ENCODE data around the gene KIF18B. TPM values are rescaled to one million over a fixed set of nuclear protein-coding genes. Genes with fewer than 3 reads are reported as not detected.

KIF18B gene
- total and polyA plus RNA-seq, 2 of the 13 experiments (the other 11 are each of a cell fraction or from before 2014, with no cell fraction given) = 15.2 to 15.3 TPM

- TF ChIP-seq ZBED4 (CRISPR knock-in tag; IDR thresholded peaks at IDR 0.05; ENCODE audit: borderline replicate concordance) (no peak), SMAD3 (CRISPR knock-in tag; IDR thresholded peaks at IDR 0.05) (0 out of 2 replicates have a peak, but pooled peaks have one; percentile 31), NR2F2 (IDR thresholded peaks at IDR 0.05; ENCODE audit: borderline replicate concordance, low read depth) (0 out of 2 replicates have a peak, but pooled peaks have one; percentile 27), RXRA (CRISPR knock-in tag; IDR thresholded peaks at IDR 0.05) (peak; percentile 71; the same call in 1 of the 2 replicates), TCF7L2 (IDR thresholded peaks at IDR 0.05; ENCODE audit: low read depth, low read length) (no peak), GABPB1 (CRISPR knock-in tag; IDR thresholded peaks at IDR 0.05) (peak; percentile 21; the same call in 1 of the 2 replicates), TEAD3 (CRISPR knock-in tag; optimal IDR thresholded peaks at IDR 0.05; ENCODE audit: borderline replicate concordance) (peak; percentile 91), ZNF547 (CRISPR knock-in tag; IDR thresholded peaks at IDR 0.05) (no peak), SOX5 (CRISPR knock-in tag; IDR thresholded peaks at IDR 0.05; ENCODE audit: borderline replicate concordance) (peak; percentile 23; the same call in 1 of the 2 replicates), ATM (IDR thresholded peaks at IDR 0.05; ENCODE audit: borderline replicate concordance) (no peak), ZNF777 (CRISPR knock-in tag; IDR thresholded peaks at IDR 0.05) (0 out of 2 replicates have a peak, but pooled peaks have one; percentile 23), ARID3A (IDR thresholded peaks at IDR 0.05; ENCODE audit: low read depth, low read length) (no peak), CEBPB (IDR thresholded peaks at IDR 0.05; ENCODE audit: borderline replicate concordance, low read depth, low read length) (peak; percentile 93), XRCC5 (optimal IDR thresholded peaks at IDR 0.05; ENCODE audit: low read length) (peak; percentile 34)
- TF ChIP-seq, protein P1, sequence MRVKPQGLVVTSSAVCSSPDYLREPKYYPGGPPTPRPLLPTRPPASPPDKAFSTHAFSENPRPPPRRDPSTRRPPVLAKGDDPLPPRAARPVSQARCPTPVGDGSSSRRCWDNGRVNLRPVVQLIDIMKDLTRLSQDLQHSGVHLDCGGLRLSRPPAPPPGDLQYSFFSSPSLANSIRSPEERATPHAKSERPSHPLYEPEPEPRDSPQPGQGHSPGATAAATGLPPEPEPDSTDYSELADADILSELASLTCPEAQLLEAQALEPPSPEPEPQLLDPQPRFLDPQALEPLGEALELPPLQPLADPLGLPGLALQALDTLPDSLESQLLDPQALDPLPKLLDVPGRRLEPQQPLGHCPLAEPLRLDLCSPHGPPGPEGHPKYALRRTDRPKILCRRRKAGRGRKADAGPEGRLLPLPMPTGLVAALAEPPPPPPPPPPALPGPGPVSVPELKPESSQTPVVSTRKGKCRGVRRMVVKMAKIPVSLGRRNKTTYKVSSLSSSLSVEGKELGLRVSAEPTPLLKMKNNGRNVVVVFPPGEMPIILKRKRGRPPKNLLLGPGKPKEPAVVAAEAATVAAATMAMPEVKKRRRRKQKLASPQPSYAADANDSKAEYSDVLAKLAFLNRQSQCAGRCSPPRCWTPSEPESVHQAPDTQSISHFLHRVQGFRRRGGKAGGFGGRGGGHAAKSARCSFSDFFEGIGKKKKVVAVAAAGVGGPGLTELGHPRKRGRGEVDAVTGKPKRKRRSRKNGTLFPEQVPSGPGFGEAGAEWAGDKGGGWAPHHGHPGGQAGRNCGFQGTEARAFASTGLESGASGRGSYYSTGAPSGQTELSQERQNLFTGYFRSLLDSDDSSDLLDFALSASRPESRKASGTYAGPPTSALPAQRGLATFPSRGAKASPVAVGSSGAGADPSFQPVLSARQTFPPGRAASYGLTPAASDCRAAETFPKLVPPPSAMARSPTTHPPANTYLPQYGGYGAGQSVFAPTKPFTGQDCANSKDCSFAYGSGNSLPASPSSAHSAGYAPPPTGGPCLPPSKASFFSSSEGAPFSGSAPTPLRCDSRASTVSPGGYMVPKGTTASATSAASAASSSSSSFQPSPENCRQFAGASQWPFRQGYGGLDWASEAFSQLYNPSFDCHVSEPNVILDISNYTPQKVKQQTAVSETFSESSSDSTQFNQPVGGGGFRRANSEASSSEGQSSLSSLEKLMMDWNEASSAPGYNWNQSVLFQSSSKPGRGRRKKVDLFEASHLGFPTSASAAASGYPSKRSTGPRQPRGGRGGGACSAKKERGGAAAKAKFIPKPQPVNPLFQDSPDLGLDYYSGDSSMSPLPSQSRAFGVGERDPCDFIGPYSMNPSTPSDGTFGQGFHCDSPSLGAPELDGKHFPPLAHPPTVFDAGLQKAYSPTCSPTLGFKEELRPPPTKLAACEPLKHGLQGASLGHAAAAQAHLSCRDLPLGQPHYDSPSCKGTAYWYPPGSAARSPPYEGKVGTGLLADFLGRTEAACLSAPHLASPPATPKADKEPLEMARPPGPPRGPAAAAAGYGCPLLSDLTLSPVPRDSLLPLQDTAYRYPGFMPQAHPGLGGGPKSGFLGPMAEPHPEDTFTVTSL (CRISPR knock-in tag; IDR thresholded peaks at IDR 0.05; ENCODE audit: borderline replicate concordance) = peak; percentile 43; the same call in 1 of the 2 replicates
- TF ChIP-seq, protein P2, sequence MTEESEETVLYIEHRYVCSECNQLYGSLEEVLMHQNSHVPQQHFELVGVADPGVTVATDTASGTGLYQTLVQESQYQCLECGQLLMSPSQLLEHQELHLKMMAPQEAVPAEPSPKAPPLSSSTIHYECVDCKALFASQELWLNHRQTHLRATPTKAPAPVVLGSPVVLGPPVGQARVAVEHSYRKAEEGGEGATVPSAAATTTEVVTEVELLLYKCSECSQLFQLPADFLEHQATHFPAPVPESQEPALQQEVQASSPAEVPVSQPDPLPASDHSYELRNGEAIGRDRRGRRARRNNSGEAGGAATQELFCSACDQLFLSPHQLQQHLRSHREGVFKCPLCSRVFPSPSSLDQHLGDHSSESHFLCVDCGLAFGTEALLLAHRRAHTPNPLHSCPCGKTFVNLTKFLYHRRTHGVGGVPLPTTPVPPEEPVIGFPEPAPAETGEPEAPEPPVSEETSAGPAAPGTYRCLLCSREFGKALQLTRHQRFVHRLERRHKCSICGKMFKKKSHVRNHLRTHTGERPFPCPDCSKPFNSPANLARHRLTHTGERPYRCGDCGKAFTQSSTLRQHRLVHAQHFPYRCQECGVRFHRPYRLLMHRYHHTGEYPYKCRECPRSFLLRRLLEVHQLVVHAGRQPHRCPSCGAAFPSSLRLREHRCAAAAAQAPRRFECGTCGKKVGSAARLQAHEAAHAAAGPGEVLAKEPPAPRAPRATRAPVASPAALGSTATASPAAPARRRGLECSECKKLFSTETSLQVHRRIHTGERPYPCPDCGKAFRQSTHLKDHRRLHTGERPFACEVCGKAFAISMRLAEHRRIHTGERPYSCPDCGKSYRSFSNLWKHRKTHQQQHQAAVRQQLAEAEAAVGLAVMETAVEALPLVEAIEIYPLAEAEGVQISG (CRISPR knock-in tag; IDR thresholded peaks at IDR 0.05) = peak; percentile 48; the same call in 1 of the 2 replicates
Measured at GRCh38 chr17:44889003-44889402, 58.6 kb downstream of the KIF18B start (continued).
